ENCODE results near the gene CLEC4M.

The CLEC4M gene

GRCh38 chr19:7808108-7808507 is 45.1 kb downstream of the CLEC4M start:
- no peak for ATAC-seq
- TF ChIP-seq TOX (CRISPR knock-in tag; IDR thresholded peaks at IDR 0.05; ENCODE audit: borderline replicate concordance) (no peak), PATZ1 (CRISPR knock-in tag; IDR thresholded peaks at IDR 0.05; ENCODE audit: borderline replicate concordance) (no peak), ZFP30 (CRISPR knock-in tag; IDR thresholded peaks at IDR 0.05) (no peak), ZFP3 (CRISPR knock-in tag; IDR thresholded peaks at IDR 0.05) (no peak), ZNF565 (CRISPR knock-in tag; conservative IDR thresholded peaks at IDR 0.05; ENCODE audit: low read depth) (no peak), CREB5 (CRISPR knock-in tag; IDR thresholded peaks at IDR 0.05; ENCODE audit: low read depth) (no peak), RARB (CRISPR knock-in tag; IDR thresholded peaks at IDR 0.05) (no peak), CSRNP3 (CRISPR knock-in tag; IDR thresholded peaks at IDR 0.05) (no peak), ESRRG (CRISPR knock-in tag; IDR thresholded peaks at IDR 0.05) (no peak), CSDC2 (CRISPR knock-in tag; IDR thresholded peaks at IDR 0.05) (no peak), SNAI2 (CRISPR knock-in tag; IDR thresholded peaks at IDR 0.05) (no peak), POU6F1 (CRISPR knock-in tag; IDR thresholded peaks at IDR 0.05; ENCODE audit: borderline replicate concordance, low read depth) (no peak), PPARA (CRISPR knock-in tag; IDR thresholded peaks at IDR 0.05; ENCODE audit: borderline replicate concordance) (no peak), ZC3H10 (CRISPR knock-in tag; IDR thresholded peaks at IDR 0.05) (no peak), BACH2 (CRISPR knock-in tag; IDR thresholded peaks at IDR 0.05; ENCODE audit: borderline replicate concordance) (no peak), ISL1 (CRISPR knock-in tag; IDR thresholded peaks at IDR 0.05) (no peak), ZNF70 (CRISPR knock-in tag; IDR thresholded peaks at IDR 0.05) (no peak)

GRCh38 chr19:7811989-7812388 is 48.9 kb downstream of the CLEC4M start:
- TF ChIP-seq BACH2 (CRISPR knock-in tag; IDR thresholded peaks at IDR 0.05; ENCODE audit: borderline replicate concordance) (no peak), ISL1 (CRISPR knock-in tag; IDR thresholded peaks at IDR 0.05) (no peak), PATZ1 (CRISPR knock-in tag; IDR thresholded peaks at IDR 0.05; ENCODE audit: borderline replicate concordance) (no peak), CSRNP3 (CRISPR knock-in tag; IDR thresholded peaks at IDR 0.05) (no peak), PPARA (CRISPR knock-in tag; IDR thresholded peaks at IDR 0.05; ENCODE audit: borderline replicate concordance) (no peak), ESRRG (CRISPR knock-in tag; IDR thresholded peaks at IDR 0.05) (no peak), ZNF565 (CRISPR knock-in tag; conservative IDR thresholded peaks at IDR 0.05; ENCODE audit: low read depth) (no peak), ARNTL (CRISPR knock-in tag; IDR thresholded peaks at IDR 0.05; ENCODE audit: borderline replicate concordance, low read depth) (no peak), ZFP3 (CRISPR knock-in tag; IDR thresholded peaks at IDR 0.05) (no peak), ZFP30 (CRISPR knock-in tag; IDR thresholded peaks at IDR 0.05) (no peak), TOX (CRISPR knock-in tag; IDR thresholded peaks at IDR 0.05; ENCODE audit: borderline replicate concordance) (no peak), POU6F1 (CRISPR knock-in tag; IDR thresholded peaks at IDR 0.05; ENCODE audit: borderline replicate concordance, low read depth) (no peak), CSDC2 (CRISPR knock-in tag; IDR thresholded peaks at IDR 0.05) (no peak), TSHZ2 (CRISPR knock-in tag; IDR thresholded peaks at IDR 0.05) (no peak), RARB (CRISPR knock-in tag; IDR thresholded peaks at IDR 0.05) (no peak), TCF4 (CRISPR knock-in tag; IDR thresholded peaks at IDR 0.05; ENCODE audit: borderline replicate concordance) (no peak), ZNF8 (CRISPR knock-in tag; IDR thresholded peaks at IDR 0.05) (no peak)
- no peak for ATAC-seq

Measured in SK-N-SH treated with all-trans-retinoic acid at 6 μM for 48 hours (cell line).